Measurements from ENCODE around the gene PGBD2. TPM values are rescaled to one million over a fixed set of nuclear protein-coding genes. Genes with fewer than 3 reads are reported as not detected.

PGBD2 gene
- polyA plus RNA-seq, 3 donors: 2.9 to 7.1 (median 3.9) TPM

DNA sequence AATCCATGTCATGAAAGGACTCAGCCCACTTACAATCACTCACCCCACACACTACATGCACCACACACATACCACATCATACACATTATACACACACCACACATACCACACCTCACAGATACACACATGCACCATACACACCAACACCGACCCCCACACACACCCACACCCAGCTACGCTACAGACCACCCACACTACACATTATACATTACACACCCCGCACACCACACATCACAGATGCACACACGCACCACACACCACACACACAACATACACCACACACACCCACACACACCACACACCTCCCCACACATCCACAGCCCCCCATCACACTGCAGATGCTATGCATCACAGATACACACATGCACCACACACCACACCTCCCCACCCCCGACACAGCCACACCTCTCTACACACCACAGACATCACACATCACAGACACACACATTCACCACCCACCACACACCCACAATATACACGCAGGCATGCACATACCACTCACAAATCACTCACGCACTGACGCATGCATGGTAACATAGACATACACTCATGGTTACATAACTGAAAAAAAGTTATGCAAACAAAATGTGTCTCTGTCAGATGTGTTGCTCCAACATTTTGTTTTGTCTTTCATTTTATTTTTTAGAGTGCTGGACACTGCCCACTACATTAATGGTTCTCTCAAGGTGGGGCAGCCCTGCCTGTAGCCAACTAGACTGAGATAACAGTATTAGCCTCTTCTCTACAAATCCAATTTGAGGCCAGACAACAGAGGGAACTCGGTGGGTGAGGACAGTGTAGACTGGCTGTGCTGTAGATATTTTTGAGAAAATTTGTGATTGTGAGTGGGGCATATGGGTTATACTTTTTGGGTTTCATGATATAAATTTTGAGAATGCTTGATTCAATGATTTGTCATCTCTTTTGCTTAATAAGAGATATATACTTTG lies 15.2 kb upstream of the PGBD2 start:
- H3K9ac ChIP-seq (ENCODE audit: insufficient read depth, low read length, poor library complexity, severe bottlenecking): no peak overlapping the region

DNA sequence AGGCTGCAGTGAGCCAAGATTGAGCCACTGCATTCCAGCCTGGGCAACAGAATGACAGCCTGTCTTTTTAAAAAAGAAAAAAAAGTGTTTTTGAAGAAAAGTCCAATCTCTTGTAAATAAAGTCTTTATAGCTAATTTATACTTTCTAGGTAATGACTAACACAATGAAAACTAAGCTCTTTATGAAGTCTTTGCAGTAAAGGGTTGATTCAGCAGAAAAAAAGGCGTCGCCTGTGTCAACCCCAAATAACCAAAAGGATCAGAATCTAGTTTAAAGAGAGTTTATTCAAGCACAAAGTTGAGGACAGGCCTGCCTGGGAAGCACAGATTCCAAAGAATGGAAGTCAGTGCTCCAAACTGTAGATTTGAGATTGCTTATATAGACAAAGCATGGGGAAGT lies 14.3 kb upstream of the PGBD2 start:
- peaks cover 1 to 4% (median 2%) of the 10 kb centered on the region in 3 donors for H3K27me3 Mint-ChIP-seq (ENCODE audit: low read depth in 3 of 3)
- H3K4me3 ChIP-seq (replicated peaks in 1 of 3; ENCODE audit: low read depth in 2 of 3, low read length in 3 of 3): no peak overlapping the region
- H3K4me1 Mint-ChIP-seq: peaks cover 2% of the 10 kb centered on the region
- no peak for DNase-seq
- H3K27ac Mint-ChIP-seq: no peak overlapping the region
- no peak overlapping the region for H3K4me3 Mint-ChIP-seq
- WGBS (ENCODE audit: insufficient coverage): no CpG with 5 or more reads among the region's 2 CpGs
- H3K79me2 ChIP-seq (ENCODE audit: insufficient read depth, low read length): no peaks in the 10 kb centered on the region
- no peak overlapping the region for H3K9ac ChIP-seq (ENCODE audit: insufficient read depth, low read length, poor library complexity, severe bottlenecking)
- H3K4me1 ChIP-seq (ENCODE audit: control insufficient read depth in 1 of 2, insufficient read depth in 2 of 2, low read length in 2 of 2): no peaks in the 10 kb centered on the region
- peaks cover 0 to 4% (median 0%) of the 10 kb centered on the region in 7 donors for H3K9me3 Mint-ChIP-seq
- H3K27me3 ChIP-seq (ENCODE audit: control insufficient read depth in 2 of 2, insufficient read depth in 2 of 2, low read length in 2 of 2): no peaks in the 10 kb centered on the region
- H3K4me2 ChIP-seq (replicated peaks; ENCODE audit: extremely low read depth, low read length, poor library complexity, severe bottlenecking): no peak overlapping the region
- H3K9me3 ChIP-seq (replicated peaks in 1 of 2; ENCODE audit: control insufficient read depth in 1 of 2, insufficient read depth in 1 of 2, low read length in 2 of 2): no peaks in the 10 kb centered on the region
- TF ChIP-seq, protein P1, sequence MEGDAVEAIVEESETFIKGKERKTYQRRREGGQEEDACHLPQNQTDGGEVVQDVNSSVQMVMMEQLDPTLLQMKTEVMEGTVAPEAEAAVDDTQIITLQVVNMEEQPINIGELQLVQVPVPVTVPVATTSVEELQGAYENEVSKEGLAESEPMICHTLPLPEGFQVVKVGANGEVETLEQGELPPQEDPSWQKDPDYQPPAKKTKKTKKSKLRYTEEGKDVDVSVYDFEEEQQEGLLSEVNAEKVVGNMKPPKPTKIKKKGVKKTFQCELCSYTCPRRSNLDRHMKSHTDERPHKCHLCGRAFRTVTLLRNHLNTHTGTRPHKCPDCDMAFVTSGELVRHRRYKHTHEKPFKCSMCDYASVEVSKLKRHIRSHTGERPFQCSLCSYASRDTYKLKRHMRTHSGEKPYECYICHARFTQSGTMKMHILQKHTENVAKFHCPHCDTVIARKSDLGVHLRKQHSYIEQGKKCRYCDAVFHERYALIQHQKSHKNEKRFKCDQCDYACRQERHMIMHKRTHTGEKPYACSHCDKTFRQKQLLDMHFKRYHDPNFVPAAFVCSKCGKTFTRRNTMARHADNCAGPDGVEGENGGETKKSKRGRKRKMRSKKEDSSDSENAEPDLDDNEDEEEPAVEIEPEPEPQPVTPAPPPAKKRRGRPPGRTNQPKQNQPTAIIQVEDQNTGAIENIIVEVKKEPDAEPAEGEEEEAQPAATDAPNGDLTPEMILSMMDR (IDR thresholded peaks at IDR 0.05): no peak
- no peaks in the 10 kb centered on the region for H3K36me3 Mint-ChIP-seq
- no peak overlapping the region for H3K27ac ChIP-seq (ENCODE audit: low read depth in 1 of 2, low read length in 2 of 2)
- no peaks in the 10 kb centered on the region for H3K36me3 ChIP-seq (replicated peaks in 1 of 2; ENCODE audit: control insufficient read depth in 1 of 2, insufficient read depth in 2 of 2, low read length in 2 of 2)
- H4K20me1 ChIP-seq (ENCODE audit: insufficient read depth, low read length): no peaks in the 10 kb centered on the region
- intact Hi-C loops (cut with micrococcal nuclease): no loop called here
- no peak overlapping the region for H2AFZ ChIP-seq (ENCODE audit: insufficient read depth, low read depth, low read length, poor library complexity, severe bottlenecking)

More for the DNA sequence above, 15.2 kb upstream of the PGBD2 start:
- no peak overlapping the region for H2AFZ ChIP-seq (ENCODE audit: insufficient read depth, low read depth, low read length, poor library complexity, severe bottlenecking)
- H3K9me3 ChIP-seq (replicated peaks in 1 of 2; ENCODE audit: control insufficient read depth in 1 of 2, insufficient read depth in 1 of 2, low read length in 2 of 2): no peaks in the 10 kb centered on the region
- Mint-ChIP-seq H3K27me3 (ENCODE audit: low read depth in 3 of 3) (peaks cover 1 to 4% (median 2%) of the 10 kb centered on the region in 3 donors), H3K4me3 (no peak overlapping the region), H3K36me3 (no peaks in the 10 kb centered on the region), H3K4me1 (peaks cover 2% of the 10 kb centered on the region), H3K27ac (no peak overlapping the region), H3K9me3 (peaks cover 0 to 4% (median 0%) of the 10 kb centered on the region in 7 donors)
- intact Hi-C loops (cut with micrococcal nuclease): no loop called here
- no peaks in the 10 kb centered on the region for H3K79me2 ChIP-seq (ENCODE audit: insufficient read depth, low read length)
- DNase-seq: no peak
- 100% methylated on average over 6 of the region's 9 CpGs for WGBS (ENCODE audit: insufficient coverage)
- TF ChIP-seq, protein P1 (IDR thresholded peaks at IDR 0.05): no peak
- no peaks in the 10 kb centered on the region for H3K36me3 ChIP-seq (replicated peaks in 1 of 2; ENCODE audit: control insufficient read depth in 1 of 2, insufficient read depth in 2 of 2, low read length in 2 of 2)
- H3K27ac ChIP-seq (ENCODE audit: low read depth in 1 of 2, low read length in 2 of 2): no peak overlapping the region
- no peaks in the 10 kb centered on the region for H3K27me3 ChIP-seq (ENCODE audit: control insufficient read depth in 2 of 2, insufficient read depth in 2 of 2, low read length in 2 of 2)
- no peaks in the 10 kb centered on the region for H4K20me1 ChIP-seq (ENCODE audit: insufficient read depth, low read length)
- H3K4me2 ChIP-seq (replicated peaks; ENCODE audit: extremely low read depth, low read length, poor library complexity, severe bottlenecking): no peak overlapping the region
- no peaks in the 10 kb centered on the region for H3K4me1 ChIP-seq (ENCODE audit: control insufficient read depth in 1 of 2, insufficient read depth in 2 of 2, low read length in 2 of 2)
- H3K4me3 ChIP-seq (replicated peaks in 1 of 3; ENCODE audit: low read depth in 2 of 3, low read length in 3 of 3): no peak overlapping the region
